B cell (primary cell): ENCODE results near the gene MITD1. TPM values are rescaled to one million over a fixed set of nuclear protein-coding genes. Genes with fewer than 3 reads are reported as not detected.

Experiments
- ATAC-seq: fragments of 200-7000 bp; cut with Tn5 transposase; one replicate; pipeline ENCODE4 v1.10.0; 2021; ENCODE audit warnings: low read depth, mild to moderate bottlenecking, moderate number of reproducible peaks, moderate library complexity
- CTCF ChIA-PET: fragments of 350-600 bp; sonication (Branson Sonifier 250); formaldehyde crosslinking; loops from one replicate; lab custom pipeline; 2021; ENCODE audit warnings: antibody characterized with exemption, inconsistent platforms; lab: Charles Lee
- POLR2A ChIA-PET: fragments of 350-600 bp; sonication (Branson Sonifier 250); formaldehyde crosslinking; loops from one replicate; lab custom pipeline; 2021; ENCODE audit warnings: antibody characterized with exemption; lab: Charles Lee
- DNase-seq: peaks from one replicate; pipeline ENCODE4 v3.0.0; 2013
- H2AFZ ChIP-seq: 2 replicates; pipeline ENCODE4 v1.6.1; 2012; ENCODE audit warnings: mild to moderate bottlenecking, low read depth, low read length; ENCODE audit not compliant: insufficient read depth, poor library complexity, severe bottlenecking
- H3K27ac ChIP-seq, 2 donors: 1 replicate in 1 of 2; 2 replicates in 1 of 2; pipeline ENCODE4 v1.5.1; 2012 to 2013; ENCODE audit warnings: low read length in 2 of 2, mild to moderate bottlenecking in 2 of 2, moderate library complexity in 1 of 2
- H3K27me3 ChIP-seq, 4 experiments: fragments of 200-600 bp in 1 of 4; sonication (generic) in 1 of 4; replicated peaks in 1 of 4; 1 replicate in 2 of 4; 2 replicates in 2 of 4; pipeline versions ENCODE4 v1.6.1 to v1.7.0; 2013 to 2016; ENCODE audit warnings: low read length in 3 of 4, mild to moderate bottlenecking in 2 of 4, mixed read lengths in 1 of 4, moderate library complexity in 1 of 4; ENCODE audit not compliant: insufficient read depth in 4 of 4, control insufficient read depth in 3 of 4; ENCODE audit errors: control extremely low read depth in 1 of 4
- H3K36me3 ChIP-seq, 2 experiments: replicated peaks in 1 of 2; 1 replicate in 1 of 2; 2 replicates in 1 of 2; pipeline versions ENCODE4 v1.6.1 to v1.7.1; 2013; ENCODE audit warnings: low read length in 1 of 2; ENCODE audit not compliant: insufficient read depth in 2 of 2, control insufficient read depth in 1 of 2; ENCODE audit errors: control extremely low read depth in 1 of 2, extremely low read depth in 1 of 2
- H3K4me1 ChIP-seq, 2 donors: fragments of 200-600 bp in 1 of 2; sonication (generic) in 1 of 2; 1 replicate in 1 of 2; 2 replicates in 1 of 2; pipeline versions ENCODE4 v1.5.1 to v1.6.1; 2013 to 2017; ENCODE audit warnings: low read length in 2 of 2; ENCODE audit not compliant: control insufficient read depth in 2 of 2, insufficient read depth in 2 of 2
- H3K4me2 ChIP-seq: replicated peaks from 2 replicates; pipeline ENCODE3; 2012; ENCODE audit warnings: mild to moderate bottlenecking, low read depth, low read length; ENCODE audit not compliant: poor library complexity, severe bottlenecking
- H3K4me3 ChIP-seq, 5 experiments: fragments of 200-600 bp in 1 of 5; sonication (generic) in 1 of 5; 1 replicate in 3 of 5; 2 replicates in 2 of 5; pipeline versions ENCODE4 v1.5.1 to v1.7.0; 2011 to 2016; ENCODE audit warnings: low read length in 4 of 5, mild to moderate bottlenecking in 4 of 5, low read depth in 2 of 5, control low read depth in 1 of 5, moderate library complexity in 1 of 5; ENCODE audit not compliant: insufficient read depth in 1 of 5; ENCODE audit errors: control extremely low read depth in 1 of 5, extremely low read depth in 1 of 5
- H3K79me2 ChIP-seq: fragments of 200-600 bp; sonication (generic); one replicate; pipeline ENCODE4 v1.6.0; 2016; ENCODE audit warnings: low read length; ENCODE audit not compliant: control insufficient read depth, insufficient read depth
- H3K9ac ChIP-seq: fragments of 200-600 bp; sonication (generic); 2 replicates; pipeline ENCODE4 v1.6.1; 2017; ENCODE audit warnings: mild to moderate bottlenecking, low read length, moderate library complexity
- H3K9me3 ChIP-seq, 3 donors: one replicate each; pipeline versions ENCODE4 v1.6.1 to v1.7.1; 2013; ENCODE audit warnings: low read length in 2 of 3; ENCODE audit not compliant: control insufficient read depth in 2 of 3, insufficient read depth in 1 of 3; ENCODE audit errors: control extremely low read depth in 1 of 3
- H4K20me1 ChIP-seq: 2 replicates; pipeline ENCODE4 v1.6.0; 2012; ENCODE audit warnings: mild to moderate bottlenecking, low read length; ENCODE audit not compliant: insufficient read depth, control insufficient read depth, poor library complexity, severe bottlenecking
- H3K27ac Mint-ChIP-seq: one replicate; pipeline ENCODE4 v1.8.0; 2021; ENCODE audit warnings: mixed read lengths
- H3K27me3 Mint-ChIP-seq: one replicate; pipeline ENCODE4 v1.8.0; 2021; ENCODE audit warnings: mixed read lengths
- H3K4me1 Mint-ChIP-seq: one replicate; pipeline ENCODE4 v1.8.0; 2021; ENCODE audit warnings: mixed read lengths
- H3K4me3 Mint-ChIP-seq: one replicate; pipeline ENCODE4 v1.8.0; 2021; ENCODE audit warnings: mixed read lengths
- H3K9me3 Mint-ChIP-seq: one replicate; pipeline ENCODE4 v1.8.0; 2022; ENCODE audit warnings: mixed read lengths; ENCODE audit not compliant: insufficient read depth
- CTCF ChIP-seq: fragments of 200-600 bp; IDR thresholded peaks from one replicate; pipeline ENCODE4 v1.8.0; 2022; ENCODE audit warnings: antibody characterized with exemption, mild to moderate bottlenecking
- EZH2 ChIP-seq: IDR thresholded peaks from 2 replicates; pipeline ENCODE4 v1.6.1; 2012; ENCODE audit warnings: borderline replicate concordance, low read depth, mild to moderate bottlenecking, moderate library complexity, low read length; ENCODE audit not compliant: insufficient read depth, poor library complexity, severe bottlenecking
- WGBS: methylation state at CpG from one replicate; pipeline ENCODE4 v1.1.5; 2013; ENCODE audit warnings: missing lambda C conversion rate; ENCODE audit not compliant: insufficient coverage; 5-methylcytosine and 5-hydroxymethylcytosine counted together
- intact Hi-C: fragments of 100-400 bp; cut with micrococcal nuclease; formaldehyde crosslinking; loops from one replicate; pipeline ENCODE4 v1.10.0; 2022
- polyA plus RNA-seq: library from polyadenylated mRNA; depleted of rRNA; stranded (reverse); fragments of >200 nt; gene quantifications from 2 replicates; pipeline ENCODE4 v1.2.3, GENCODE V29; 2012
- total RNA-seq, 2 donors: library from RNA; stranded (reverse); fragments of 120-200 nt in 1 of 2; gene quantifications; 1 replicate in 1 of 2; 2 replicates in 1 of 2; pipeline versions ENCODE4 v1.2.3 to v1.2.4, GENCODE V29; 2013 to 2022

Gene MITD1
- total and polyA plus RNA-seq, 2 donors (not counting 1 experiment from before 2014, with no cell fraction given): 31.0 to 71.6 TPM

GRCh38 chr2:99190548-99190947 is 9.7 kb upstream of the MITD1 start:
- H3K4me2 ChIP-seq: no peak overlapping the region
- Mint-ChIP-seq H3K9me3 (no peaks in the 10 kb centered on the region), H3K4me3 (no peak overlapping the region), H3K4me1 (peaks cover 2% of the 10 kb centered on the region), H3K27me3 (no peaks in the 10 kb centered on the region), H3K27ac (no peak overlapping the region)
- ChIA-PET POLR2A (no interaction called here), CTCF (interaction anchor here (0.7 to 1.5 kb wide), 3 partner anchors 9 to 11 kb away, joined by 3 to 4 read pairs (median 4); no protein-coding TSS in a partner anchor)
- H3K27me3 ChIP-seq: no peaks in the 10 kb centered on the region
- TF ChIP-seq EZH2 (no peak), CTCF (no peak)
- H3K4me1 ChIP-seq: no peaks in the 10 kb centered on the region
- ATAC-seq (no peak), DNase-seq (no peak)
- H3K79me2 ChIP-seq: peaks cover 15% of the 10 kb centered on the region
- WGBS: 89% methylated on average over 1 of the region's 1 CpG
- H3K4me3 ChIP-seq: no peak overlapping the region
- intact Hi-C loops: no loop called here
- peaks cover 21 to 45% of the 10 kb centered on the region in 2 experiments for H3K36me3 ChIP-seq
- H4K20me1 ChIP-seq: no peaks in the 10 kb centered on the region
- H3K9me3 ChIP-seq: no peaks in the 10 kb centered on the region
- H3K9ac ChIP-seq: no peak overlapping the region
- no peak overlapping the region for H2AFZ ChIP-seq
- H3K27ac ChIP-seq: no peak overlapping the region

GRCh38 chr2:99188357-99188756 is 7.5 kb upstream of the MITD1 start:
- intact Hi-C loops: no loop called here
- H3K36me3 ChIP-seq: peaks cover 21 to 37% of the 10 kb centered on the region in 2 experiments
- Mint-ChIP-seq H3K4me3 (no peak overlapping the region), H3K9me3 (no peaks in the 10 kb centered on the region), H3K27me3 (no peaks in the 10 kb centered on the region), H3K27ac (no peak overlapping the region), H3K4me1 (peaks cover 10% of the 10 kb centered on the region)
- H3K4me3 ChIP-seq: no peak overlapping the region
- H4K20me1 ChIP-seq: no peaks in the 10 kb centered on the region
- WGBS: no CpG with 5 or more reads among the region's 3 CpGs
- CTCF ChIA-PET: no interaction called here
- TF ChIP-seq EZH2 (no peak), CTCF (no peak)
- POLR2A ChIA-PET: no interaction called here
- H3K27me3 ChIP-seq: no peaks in the 10 kb centered on the region
- no peak for DNase-seq
- H2AFZ ChIP-seq: no peak overlapping the region
- H3K79me2 ChIP-seq: peaks cover 33% of the 10 kb centered on the region
- no peak overlapping the region for H3K27ac ChIP-seq
- no peaks in the 10 kb centered on the region for H3K9me3 ChIP-seq
- ATAC-seq: no peak
- no peak overlapping the region for H3K4me2 ChIP-seq
- no peak overlapping the region for H3K9ac ChIP-seq
- H3K4me1 ChIP-seq: no peaks in the 10 kb centered on the region
